Brain microvascular endothelial cell (primary cell): ENCODE data around the gene AAMP.

ENCODE experiments used
- DNase-seq: peaks from one replicate; pipeline ENCODE4 v3.0.0-alpha.2; 2020
- H3K27ac ChIP-seq: fragments of 250-450 bp; sonication (Bioruptor Pico); 2 replicates; pipeline ENCODE4 v1.5.1; 2020; ENCODE audit warnings: mild to moderate bottlenecking, moderate library complexity
- H3K27me3 ChIP-seq: fragments of 250-450 bp; sonication (Bioruptor Pico); replicated peaks from 2 replicates; pipeline ENCODE4 v1.5.1; 2020; ENCODE audit warnings: mild to moderate bottlenecking
- H3K36me3 ChIP-seq: fragments of 250-450 bp; sonication (Bioruptor Pico); replicated peaks from 2 replicates; pipeline ENCODE4 v1.5.1; 2020; ENCODE audit warnings: mild to moderate bottlenecking
- H3K4me3 ChIP-seq: 2 replicates; pipeline ENCODE4 v1.5.1; 2011; ENCODE audit warnings: low read depth, mild to moderate bottlenecking, control low read depth, low read length, moderate library complexity
- in situ Hi-C: cut with HindIII; loops from 2 replicates; pipeline ENCODE4 v1.10.0; 2017; ENCODE audit warnings: low sequenced_read_pairs, low pct_ligation_motif_present
- TF ChIP-seq, protein P1 (sequence below): IDR thresholded peaks from 2 replicates; pipeline ENCODE4 v1.5.1; 2011; ENCODE audit warnings: low read depth, mild to moderate bottlenecking, moderate library complexity, low read length, control low read depth, inconsistent platforms; ENCODE audit errors: missing control alignments

Gene AAMP

DNA sequence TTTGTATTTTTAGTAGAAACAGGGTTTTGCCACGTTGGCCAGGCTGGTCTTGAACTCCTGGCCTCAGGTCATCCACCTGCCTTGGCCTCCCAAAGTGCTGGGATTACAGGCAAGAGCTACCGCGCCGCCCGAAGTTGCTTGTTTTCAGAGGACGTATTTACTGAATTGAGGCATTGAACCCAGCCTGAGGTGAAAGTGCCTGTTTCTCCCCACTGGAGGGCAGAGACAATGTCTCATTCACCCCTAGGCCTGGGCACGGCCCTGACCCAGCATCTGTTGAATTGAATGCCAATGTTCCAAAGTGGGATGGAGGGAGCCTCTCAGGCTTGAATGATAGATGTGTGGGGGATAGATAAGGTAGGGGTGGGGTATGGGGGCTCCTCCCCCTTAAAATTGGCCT lies 26.9 kb upstream of the AAMP start:
- TF ChIP-seq, protein P1, sequence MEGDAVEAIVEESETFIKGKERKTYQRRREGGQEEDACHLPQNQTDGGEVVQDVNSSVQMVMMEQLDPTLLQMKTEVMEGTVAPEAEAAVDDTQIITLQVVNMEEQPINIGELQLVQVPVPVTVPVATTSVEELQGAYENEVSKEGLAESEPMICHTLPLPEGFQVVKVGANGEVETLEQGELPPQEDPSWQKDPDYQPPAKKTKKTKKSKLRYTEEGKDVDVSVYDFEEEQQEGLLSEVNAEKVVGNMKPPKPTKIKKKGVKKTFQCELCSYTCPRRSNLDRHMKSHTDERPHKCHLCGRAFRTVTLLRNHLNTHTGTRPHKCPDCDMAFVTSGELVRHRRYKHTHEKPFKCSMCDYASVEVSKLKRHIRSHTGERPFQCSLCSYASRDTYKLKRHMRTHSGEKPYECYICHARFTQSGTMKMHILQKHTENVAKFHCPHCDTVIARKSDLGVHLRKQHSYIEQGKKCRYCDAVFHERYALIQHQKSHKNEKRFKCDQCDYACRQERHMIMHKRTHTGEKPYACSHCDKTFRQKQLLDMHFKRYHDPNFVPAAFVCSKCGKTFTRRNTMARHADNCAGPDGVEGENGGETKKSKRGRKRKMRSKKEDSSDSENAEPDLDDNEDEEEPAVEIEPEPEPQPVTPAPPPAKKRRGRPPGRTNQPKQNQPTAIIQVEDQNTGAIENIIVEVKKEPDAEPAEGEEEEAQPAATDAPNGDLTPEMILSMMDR = no peak
- Histone ChIP-seq H3K27me3 (no peaks in the 10 kb centered on the region), H3K27ac (no peak overlapping the region), H3K4me3 (no peak overlapping the region), H3K36me3 (no peaks in the 10 kb centered on the region)
- no peak for DNase-seq
- in situ Hi-C loops = no loop called here

DNA sequence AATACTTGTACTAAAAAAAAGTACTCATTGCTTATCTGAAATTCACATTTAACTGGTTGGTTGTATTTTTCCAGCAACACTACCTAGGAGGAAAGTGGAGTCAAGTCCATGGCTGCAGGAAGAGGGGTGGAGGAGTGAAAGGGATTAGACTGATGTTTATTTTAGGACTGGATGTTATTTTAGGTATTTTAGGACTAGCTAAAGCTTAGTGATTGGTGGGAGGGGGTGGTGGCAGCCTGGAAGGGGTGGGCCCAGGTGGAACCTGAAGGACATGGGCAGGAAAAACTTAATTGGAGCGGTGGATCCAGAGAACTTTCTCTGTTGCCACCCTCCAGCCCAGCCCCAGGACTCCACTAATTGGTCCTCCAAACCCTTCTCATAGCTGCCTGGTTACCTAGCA lies 26.3 kb upstream of the AAMP start:
- in situ Hi-C loops = no loop called here
- Histone ChIP-seq H3K27me3 (no peaks in the 10 kb centered on the region), H3K36me3 (no peaks in the 10 kb centered on the region), H3K27ac (no peak overlapping the region), H3K4me3 (no peak overlapping the region)
- DNase-seq = no peak
- TF ChIP-seq, protein P1 = no peak

DNA sequence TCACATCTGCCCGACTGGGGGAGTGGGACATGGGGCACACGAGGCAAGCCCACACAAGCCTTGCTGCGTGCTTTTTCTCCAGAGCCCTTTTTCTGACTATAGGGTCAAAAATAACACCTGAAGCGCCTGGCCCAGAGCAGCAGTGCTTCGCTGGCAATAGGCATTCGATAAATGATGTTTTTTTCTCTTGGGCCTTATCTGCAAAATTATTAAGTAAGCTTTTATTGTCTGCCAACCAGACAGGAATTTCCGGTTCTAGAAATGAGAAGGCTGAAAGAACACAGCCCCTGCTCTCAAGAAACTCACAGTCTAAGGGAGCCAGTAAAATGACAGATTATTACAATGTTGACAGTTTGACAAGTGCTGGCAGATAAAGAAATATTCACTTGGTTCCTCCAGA lies 25.1 kb upstream of the AAMP start:
- TF ChIP-seq, protein P1 = no peak
- in situ Hi-C loops = no loop called here
- Histone ChIP-seq H3K27ac (no peak overlapping the region), H3K36me3 (no peaks in the 10 kb centered on the region), H3K27me3 (no peaks in the 10 kb centered on the region), H3K4me3 (no peak overlapping the region)
- DNase-seq = no peak

DNA sequence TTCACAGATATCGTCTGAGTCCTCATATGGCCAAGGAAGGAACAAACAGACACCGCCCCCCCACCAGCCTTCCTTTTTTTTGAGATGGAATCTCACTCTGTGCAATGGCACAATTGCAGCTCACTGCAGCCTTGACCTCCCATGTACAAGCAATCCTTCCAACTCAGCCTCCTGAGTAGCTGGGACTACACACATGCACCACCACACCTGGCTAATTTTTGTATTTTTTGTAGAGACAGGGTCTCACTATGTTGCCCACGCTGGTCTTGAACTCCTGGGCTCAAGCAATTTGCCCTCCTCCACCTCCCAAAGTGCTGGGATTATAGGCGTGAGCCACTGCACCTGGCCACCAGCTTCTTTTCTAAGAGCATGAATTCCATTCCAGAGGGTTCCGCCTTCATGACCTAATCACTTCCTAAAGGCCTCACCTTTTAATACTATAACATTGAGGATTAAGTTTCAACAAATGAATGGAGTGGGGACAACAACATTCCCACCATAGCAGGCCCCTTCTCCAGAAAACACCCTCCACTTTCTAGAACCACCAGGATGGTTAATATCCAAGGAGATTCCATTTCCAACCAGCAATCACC lies 24.6 kb upstream of the AAMP start:
- H3K4me3 ChIP-seq = no peak overlapping the region
- in situ Hi-C loops = no loop called here
- no peaks in the 10 kb centered on the region for H3K27me3 ChIP-seq
- H3K36me3 ChIP-seq = no peaks in the 10 kb centered on the region
- DNase-seq = no peak
- H3K27ac ChIP-seq = no peak overlapping the region
- TF ChIP-seq, protein P1 = no peak

DNA sequence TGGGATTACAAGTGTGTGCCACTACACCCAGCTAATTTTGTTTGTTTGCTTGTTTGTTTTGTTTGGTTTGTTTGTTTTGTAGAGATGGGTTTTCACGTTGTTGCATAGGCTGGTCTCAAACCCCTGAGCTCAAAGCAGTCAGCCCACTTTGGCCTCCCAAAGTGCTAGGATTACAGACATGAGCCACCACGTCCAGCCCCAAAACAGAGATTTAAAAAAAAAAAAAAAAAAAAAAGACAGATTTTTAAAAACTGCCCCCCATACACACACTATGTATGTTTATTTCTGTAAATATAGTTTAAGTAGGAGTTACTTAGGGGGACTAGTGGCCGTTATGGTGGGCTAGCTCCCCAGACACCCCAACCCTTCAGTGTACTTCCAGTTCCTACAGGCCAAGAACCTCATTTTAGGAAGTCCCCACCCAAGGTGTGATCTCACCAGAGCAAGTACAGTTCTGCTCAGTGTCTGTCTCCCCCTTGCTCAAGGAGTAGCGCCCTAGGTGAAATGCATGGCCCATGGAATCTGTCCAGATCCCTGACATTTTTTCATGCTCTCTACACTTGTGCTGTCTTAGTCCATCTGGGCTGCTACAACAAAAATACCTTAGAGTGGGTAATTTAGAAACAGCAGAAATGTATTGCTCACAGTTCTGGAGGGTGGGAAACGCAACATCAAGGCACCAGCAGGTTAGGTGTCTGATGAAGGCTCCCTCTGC lies 23.9 kb upstream of the AAMP start:
- Histone ChIP-seq H3K36me3 (no peaks in the 10 kb centered on the region), H3K27me3 (no peaks in the 10 kb centered on the region), H3K4me3 (no peak overlapping the region), H3K27ac (no peak overlapping the region)
- TF ChIP-seq, protein P1 = no peak
- in situ Hi-C loops = no loop called here
- no peak for DNase-seq
